Gastrocnemius medialis (tissue), 4 donors: ENCODE results near the gene OR13A1. TPM values are rescaled to one million over a fixed set of nuclear protein-coding genes. Genes with fewer than 3 reads are reported as not detected.
A peak's percentile ranks its signal among the peaks of the same experiment; 100 is the strongest.
"Not testable (repeated sequence)": the region's sequence is repeated elsewhere in the genome, so short reads cannot be mapped to it uniquely, and the experiment has no call there.

Experiments
- ATAC-seq, 2 donors: fragments of 150-250 bp; one replicate each; pipeline ENCODE4 v1.9.1; 2016
- DNase-seq, 2 donors: peaks; one replicate each; pipeline ENCODE4 v3.0.0-alpha.2; 2019
- H3K27ac ChIP-seq, 4 donors: fragments of 200-600 bp; sonication (generic); 1 replicate in 1 of 4; 2 replicates in 3 of 4; pipeline ENCODE4 v1.5.1; 2016 to 2018; ENCODE audit warnings: mild to moderate bottlenecking in 2 of 4, moderate library complexity in 1 of 4
- H3K27me3 ChIP-seq, 3 donors: fragments of 200-600 bp; sonication (generic) in 2 of 3; 1 replicate in 1 of 3; 2 replicates in 2 of 3; pipeline versions ENCODE4 v1.5.1 to v1.6.0; 2016 to 2019; ENCODE audit warnings: mild to moderate bottlenecking in 1 of 3, moderate library complexity in 1 of 3
- H3K36me3 ChIP-seq, 2 donors: fragments of 200-600 bp; sonication (generic) in 1 of 2; one replicate each; pipeline ENCODE4 v1.5.1; 2017 to 2018
- H3K4me1 ChIP-seq, 2 donors: fragments of 200-600 bp; sonication (generic) in 1 of 2; one replicate each; pipeline ENCODE4 v1.5.1; 2016 to 2017; ENCODE audit warnings: mild to moderate bottlenecking in 2 of 2
- H3K4me3 ChIP-seq, 4 donors: fragments of 200-600 bp; sonication (generic) in 3 of 4; 1 replicate in 1 of 4; 2 replicates in 3 of 4; pipeline ENCODE4 v1.5.1; 2016 to 2019; ENCODE audit warnings: mild to moderate bottlenecking in 2 of 4
- H3K9me3 ChIP-seq, 3 donors: fragments of 200-600 bp; sonication (generic) in 2 of 3; 1 replicate in 1 of 3; 2 replicates in 2 of 3; pipeline ENCODE4 v1.5.1; 2016 to 2019
- CTCF ChIP-seq, 5 experiments: fragments of 450-650 bp in 3 of 5; fragments of 200-600 bp in 2 of 5; sonication (generic) in 2 of 5; IDR thresholded peaks in 4 of 5; conservative IDR thresholded peaks in 1 of 5; 1 replicate in 4 of 5; 2 replicates in 1 of 5; pipeline ENCODE4 v1.5.1; 2016 to 2019; ENCODE audit warnings: antibody characterized with exemption in 5 of 5, mild to moderate bottlenecking in 3 of 5, moderate library complexity in 3 of 5
- POLR2A ChIP-seq, 2 donors: fragments of 450-650 bp; IDR thresholded peaks; one replicate each; pipeline ENCODE4 v1.6.1; 2017; ENCODE audit warnings: antibody characterized with exemption in 2 of 2, mild to moderate bottlenecking in 2 of 2, moderate library complexity in 2 of 2
- in situ Hi-C, 4 donors: fragments of 200-750 bp; cut with MboI; loops; one replicate each; pipeline versions ENCODE4 v1.15.0 to v1.8.0; 2017; ENCODE audit warnings: low sequenced_read_pairs in 4 of 4
- intact Hi-C: fragments of 100-400 bp; cut with DNase I; formaldehyde crosslinking; loops from one replicate; pipeline ENCODE4 v1.15.1; 2023; ENCODE audit warnings: low total_unique reads
- total RNA-seq, 4 donors: library from RNA; depleted of rRNA; stranded (reverse); fragments of >200 nt; gene quantifications; one replicate each; pipeline versions ENCODE4 v1.1.0 to v1.2.3, GENCODE V29; 2016

OR13A1 gene
- total RNA-seq: not detected

GRCh38 chr10:45315508-45315907 is at the start of gene OR13A1:
Gene OR13A1 (minus strand): TSS chr10:45315608. CDS start chr10:45304422, 11,186 bp downstream.
- intact Hi-C loops: no loop called here
- H3K4me1 ChIP-seq: no peaks in the 10 kb centered on the region
- in situ Hi-C loops: no loop called here
- ATAC-seq (no peak), DNase-seq (no peak)
- H3K27ac ChIP-seq: no peak within 1 kb of the TSS
- H3K9me3 ChIP-seq: no peaks in the 10 kb centered on the region
- TF ChIP-seq CTCF (IDR thresholded peaks at IDR 0.05 in 4 of 5, conservative IDR thresholded peaks at IDR 0.05 in 1 of 5) (no peak), POLR2A (IDR thresholded peaks at IDR 0.05) (no peak)
- H3K4me3 ChIP-seq: no peak within 1 kb of the TSS
- no peaks in the 10 kb centered on the region for H3K36me3 ChIP-seq
- no peaks in the 10 kb centered on the region for H3K27me3 ChIP-seq

- not testable (repeated sequence) for DNase-seq
Observed at GRCh38 chr10:45361983-45362799, 46.8 kb upstream of the OR13A1 start.

GRCh38 chr10:45358961-45359360 is 43.6 kb upstream of the OR13A1 start:
- in situ Hi-C loops, H3K27ac ChIP-seq, H3K9me3 ChIP-seq, H3K4me3 ChIP-seq, H3K27me3 ChIP-seq, DNase-seq, H3K4me1 ChIP-seq, intact Hi-C loops, ATAC-seq, H3K36me3 ChIP-seq: not testable (repeated sequence)

More at GRCh38 chr10:45361983-45362799, 46.8 kb upstream of the OR13A1 start:
- H3K36me3 ChIP-seq, ATAC-seq, H3K4me3 ChIP-seq, H3K9me3 ChIP-seq, intact Hi-C loops, H3K4me1 ChIP-seq, H3K27me3 ChIP-seq, H3K27ac ChIP-seq, in situ Hi-C loops: not testable (repeated sequence)

GRCh38 chr10:45355494-45355893 is 40.1 kb upstream of the OR13A1 start:
- ATAC-seq (no peak), DNase-seq (no peak)
- TF ChIP-seq CTCF (IDR thresholded peaks at IDR 0.05 in 4 of 5, conservative IDR thresholded peaks at IDR 0.05 in 1 of 5) (no peak), POLR2A (IDR thresholded peaks at IDR 0.05) (no peak)
- Histone ChIP-seq H3K9me3 (no peaks in the 10 kb centered on the region), H3K36me3 (no peaks in the 10 kb centered on the region), H3K4me3 (no peak overlapping the region), H3K4me1 (no peaks in the 10 kb centered on the region), H3K27me3 (no peaks in the 10 kb centered on the region), H3K27ac (no peak overlapping the region)
- in situ Hi-C loops: no loop called here
- intact Hi-C loops: no loop called here

- TF ChIP-seq POLR2A (IDR thresholded peaks at IDR 0.05) (no peak), CTCF (IDR thresholded peaks at IDR 0.05 in 4 of 5, conservative IDR thresholded peaks at IDR 0.05 in 1 of 5) (no peak)
- Histone ChIP-seq H3K9me3 (no peaks in the 10 kb centered on the region), H3K27ac (no peak overlapping the region), H3K4me3 (no peak overlapping the region), H3K36me3 (no peaks in the 10 kb centered on the region), H3K27me3 (no peaks in the 10 kb centered on the region), H3K4me1 (no peaks in the 10 kb centered on the region)
- ATAC-seq (peak in 1 of 2 donors; percentile 49), DNase-seq (peak; percentile 37 to 48)
- in situ Hi-C loops: no loop called here
- intact Hi-C loops: no loop called here
Observed at GRCh38 chr10:45354261-45354660, 38.9 kb upstream of the OR13A1 start.
